ENCODE data around the gene NDUFS2.

Gene NDUFS2

DNA sequence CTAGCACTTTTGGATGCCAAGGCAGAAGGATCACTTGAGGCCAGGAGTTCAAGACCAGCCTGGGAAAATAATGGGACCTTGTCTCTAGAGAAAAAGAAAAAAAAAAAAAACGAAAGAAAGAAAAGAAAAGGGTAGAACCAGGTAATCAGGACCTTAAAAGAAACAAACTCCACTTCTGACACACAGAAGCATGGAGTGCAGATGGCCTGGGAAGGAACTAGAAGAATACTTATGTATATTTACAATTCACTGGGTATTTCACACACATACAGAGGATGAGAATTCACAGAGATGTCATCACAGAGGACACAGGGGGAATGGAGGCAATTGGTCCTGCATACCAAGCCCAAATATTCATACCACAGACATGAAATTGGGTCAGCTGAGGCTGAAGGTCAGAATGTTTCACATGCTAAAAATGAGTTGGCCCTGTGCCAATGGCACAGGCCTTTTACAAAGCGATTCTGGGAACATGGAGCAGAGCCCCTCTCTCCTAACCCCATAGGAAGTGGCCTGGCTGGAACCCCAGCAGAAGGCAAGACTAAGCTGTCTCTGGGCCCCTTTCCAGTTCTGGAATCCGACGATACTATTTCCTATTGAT lies 29.3 kb upstream of the NDUFS2 start:
- no peak for DNase-seq (ENCODE audit: low spot score)

- no peak for DNase-seq (ENCODE audit: low spot score)
Measured at GRCh38 chr1:161173711-161174110, 28.5 kb upstream of the NDUFS2 start.

- DNase-seq (ENCODE audit: low spot score): no peak
Measured at GRCh38 chr1:161174911-161175310, 27.3 kb upstream of the NDUFS2 start.

DNA sequence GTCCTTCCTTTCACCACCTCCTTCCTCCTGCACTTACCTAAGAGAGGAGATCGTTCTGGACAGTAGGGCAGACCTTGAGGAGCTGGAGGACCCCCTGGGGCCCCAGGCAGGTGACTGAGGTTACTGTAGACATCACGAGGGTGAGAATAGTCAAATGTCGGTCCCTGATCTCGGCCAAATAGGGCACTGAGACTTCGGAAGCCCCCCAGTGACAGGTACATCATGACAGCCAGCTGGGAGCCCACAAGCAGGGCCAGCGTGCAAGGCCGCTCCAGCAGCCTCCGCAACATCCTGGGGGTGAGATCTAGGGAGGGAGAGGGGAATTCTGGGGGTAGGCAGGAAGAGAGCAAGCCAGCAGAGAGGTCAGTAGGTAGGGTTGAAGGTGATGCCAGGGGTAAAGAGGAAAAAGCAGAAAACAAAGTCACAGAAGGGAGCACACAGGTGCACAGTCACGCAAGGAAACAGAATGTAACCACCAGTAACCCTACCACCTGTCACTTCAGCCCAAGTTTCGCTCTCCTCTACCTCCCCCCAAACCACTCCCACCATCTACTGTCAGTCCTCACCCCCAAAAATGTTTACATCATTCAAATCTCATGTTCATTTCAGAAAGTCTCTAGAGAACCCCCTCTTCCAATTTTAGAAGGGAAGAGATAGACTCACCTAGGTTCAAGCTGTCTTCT lies 26.3 kb upstream of the NDUFS2 start:
- no peak for DNase-seq (ENCODE audit: low spot score)

GRCh38 chr1:161176468-161177111 lies 25.6 kb upstream of the NDUFS2 start:
- no peak for DNase-seq (ENCODE audit: low spot score)

DNA sequence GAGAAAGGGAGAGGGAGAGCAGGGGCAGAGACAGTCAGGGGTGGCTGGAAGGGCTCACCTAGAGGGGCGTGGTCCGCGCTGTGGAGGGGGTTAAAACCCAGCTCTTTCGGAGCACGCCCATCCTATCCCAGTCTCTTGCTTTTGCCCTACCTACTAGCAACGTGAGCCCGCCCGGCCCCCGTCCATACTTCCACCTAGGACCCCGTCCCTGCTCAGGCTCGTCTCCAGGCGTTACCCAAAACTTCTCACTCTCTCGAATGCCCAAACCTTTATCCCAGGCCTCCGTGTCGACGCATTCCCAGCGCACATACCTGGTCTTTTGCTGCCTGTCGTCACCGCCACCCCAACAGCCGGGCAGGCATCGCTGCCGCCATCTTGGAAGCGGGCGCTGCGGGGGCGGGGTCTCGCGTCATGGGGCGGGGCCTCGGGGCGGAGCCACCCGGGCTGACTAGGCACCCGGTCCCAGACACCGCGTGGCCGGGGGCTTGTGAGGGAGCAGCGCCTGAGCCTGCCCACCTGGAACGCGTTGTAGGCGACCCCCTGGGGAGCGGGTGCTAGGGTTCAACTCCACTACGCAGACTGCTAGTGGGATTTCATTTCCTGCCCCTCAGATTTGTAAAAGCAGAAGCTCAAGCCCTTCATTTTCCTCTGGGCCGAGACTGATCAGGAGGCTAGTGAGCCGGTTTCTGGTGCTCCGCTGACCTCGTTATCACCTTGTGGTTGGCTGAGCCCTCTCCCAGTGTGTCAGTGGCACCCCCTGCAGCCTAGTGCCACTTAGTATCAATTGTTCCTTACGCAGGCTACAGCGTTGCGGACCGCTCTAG lies 24.8 kb upstream of the NDUFS2 start, which contains the start of gene B4GALT3:
Gene B4GALT3 (minus strand): TSS at position 396 of the 824 bp plus-strand sequence. CDS start 1,447 bp downstream, outside the sequence.
- DNase-seq (ENCODE audit: low spot score): peak; percentile 85

DNA sequence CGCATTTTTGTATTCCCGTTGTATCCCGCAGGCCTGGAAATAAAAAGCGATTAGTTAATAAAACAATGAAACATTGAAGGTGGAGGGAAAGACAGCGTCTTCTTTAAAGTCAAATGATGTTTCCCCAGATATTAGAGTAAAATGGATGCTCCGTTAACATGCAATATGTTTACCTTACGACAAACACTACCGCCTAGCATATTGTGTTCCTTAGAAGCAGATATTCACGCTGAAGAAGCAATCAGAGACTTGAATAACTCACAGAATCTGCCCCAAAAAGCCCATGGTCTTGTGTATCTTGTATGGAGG lies 24.3 kb upstream of the NDUFS2 start:
- DNase-seq (ENCODE audit: low spot score): no peak

- DNase-seq (ENCODE audit: low spot score): no peak
Measured at GRCh38 chr1:161179698-161180097, 22.5 kb upstream of the NDUFS2 start.

DNA sequence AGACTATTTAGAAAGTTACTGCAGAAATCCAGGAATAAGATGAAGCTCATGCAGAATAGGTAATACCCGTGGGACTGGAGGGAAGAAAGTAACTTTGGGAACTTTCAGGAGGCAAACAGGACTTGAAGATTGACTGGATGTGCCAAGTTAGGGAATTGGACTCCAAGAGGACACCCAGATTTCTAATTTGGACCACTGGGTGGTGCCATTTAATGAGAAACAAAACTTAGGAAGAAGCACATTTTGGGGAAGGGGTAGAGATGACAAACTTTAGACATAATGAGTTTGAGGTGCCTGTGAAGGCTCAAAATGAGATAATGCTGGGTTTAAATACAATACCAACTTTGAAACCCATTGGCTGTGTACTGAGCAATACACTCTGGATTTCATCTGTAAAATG lies 21.5 kb upstream of the NDUFS2 start:
- DNase-seq (ENCODE audit: low spot score): no peak

GRCh38 chr1:161182214-161182613 lies 20.0 kb upstream of the NDUFS2 start:
- DNase-seq (ENCODE audit: low spot score): no peak

GRCh38 chr1:161185282-161185682 lies 16.9 kb upstream of the NDUFS2 start:
- DNase-seq (ENCODE audit: low spot score): peak; percentile 60

DNA sequence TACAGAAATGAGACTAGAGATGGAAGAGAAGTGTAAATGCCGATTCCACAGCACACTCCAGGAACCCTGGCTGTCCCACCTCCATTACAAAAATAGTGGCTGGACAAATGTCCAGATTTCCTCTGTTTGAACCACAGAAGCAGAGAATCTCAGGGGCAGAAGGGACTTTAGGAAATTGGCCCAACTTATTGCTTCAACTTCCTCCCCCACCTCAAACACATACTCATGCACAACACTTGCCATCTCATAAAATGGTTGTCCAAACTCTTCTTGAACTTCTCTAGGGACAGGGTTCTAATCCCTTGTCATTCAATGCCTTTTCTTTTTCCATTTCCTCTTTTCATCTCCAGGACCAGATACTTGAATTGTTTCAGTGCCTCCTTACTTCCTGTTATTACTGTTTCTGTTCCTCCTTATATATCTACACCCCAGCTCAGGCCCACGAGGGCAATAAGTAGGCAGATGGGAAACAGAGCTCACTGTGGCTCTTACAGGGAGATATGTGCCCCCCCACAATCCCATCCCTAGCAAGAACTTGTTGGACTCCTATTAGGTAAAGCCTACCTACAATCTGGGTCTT lies 16.3 kb upstream of the NDUFS2 start:
- no peak for DNase-seq (ENCODE audit: low spot score)

GRCh38 chr1:161187311-161187710 lies 14.9 kb upstream of the NDUFS2 start:
- DNase-seq (ENCODE audit: low spot score): no peak

GRCh38 chr1:161188381-161188780 lies 13.8 kb upstream of the NDUFS2 start:
- no peak for DNase-seq (ENCODE audit: low spot score)

DNA sequence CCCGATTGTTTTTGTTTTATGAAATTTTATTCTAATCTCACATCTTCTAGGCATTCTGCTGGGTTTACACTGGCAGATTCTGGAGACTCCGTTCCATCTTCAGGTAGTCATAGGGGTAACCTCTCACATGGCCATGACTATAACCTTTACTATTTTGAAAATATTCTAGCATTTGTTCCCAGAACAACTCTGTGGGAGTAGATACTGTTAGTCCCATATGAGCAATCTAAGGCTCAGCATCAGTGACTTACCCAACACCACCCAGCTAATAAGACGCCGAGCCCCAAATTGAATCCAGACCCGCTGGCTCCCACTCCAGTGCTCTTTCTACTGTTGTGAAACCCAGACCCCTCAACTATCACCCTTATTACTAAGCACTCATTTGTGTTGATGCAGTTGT lies 13.1 kb upstream of the NDUFS2 start:
- DNase-seq (ENCODE audit: low spot score): no peak

DNA sequence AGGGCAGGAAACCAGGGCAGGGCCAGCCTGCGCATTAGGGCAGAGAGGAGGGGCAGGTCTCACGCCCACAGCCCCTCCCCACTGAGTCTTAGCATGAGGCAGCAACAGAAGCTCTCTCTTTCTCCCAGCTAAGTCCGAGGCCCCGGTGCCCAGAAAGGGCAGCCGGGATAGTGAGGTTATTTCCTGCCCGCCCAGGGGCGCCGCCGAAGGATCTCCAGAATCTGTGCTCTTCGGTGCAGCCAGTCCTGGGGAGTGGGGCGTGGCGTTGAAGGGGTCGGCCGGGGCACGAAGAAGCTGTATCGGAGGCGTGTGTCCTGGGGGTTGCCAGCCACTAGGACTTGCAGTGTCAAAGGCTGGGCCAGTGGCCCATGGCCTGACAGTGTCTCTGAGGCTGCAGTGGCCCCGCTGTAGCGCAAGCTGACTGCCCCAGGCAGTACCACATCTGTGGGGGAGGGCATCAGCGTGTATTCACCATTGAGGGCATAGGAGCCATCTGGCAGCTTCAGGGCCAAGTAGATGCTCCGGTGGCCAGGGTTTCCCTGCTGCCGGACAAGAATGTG lies 11.1 kb upstream of the NDUFS2 start:
- no peak for DNase-seq (ENCODE audit: low spot score)

DNA sequence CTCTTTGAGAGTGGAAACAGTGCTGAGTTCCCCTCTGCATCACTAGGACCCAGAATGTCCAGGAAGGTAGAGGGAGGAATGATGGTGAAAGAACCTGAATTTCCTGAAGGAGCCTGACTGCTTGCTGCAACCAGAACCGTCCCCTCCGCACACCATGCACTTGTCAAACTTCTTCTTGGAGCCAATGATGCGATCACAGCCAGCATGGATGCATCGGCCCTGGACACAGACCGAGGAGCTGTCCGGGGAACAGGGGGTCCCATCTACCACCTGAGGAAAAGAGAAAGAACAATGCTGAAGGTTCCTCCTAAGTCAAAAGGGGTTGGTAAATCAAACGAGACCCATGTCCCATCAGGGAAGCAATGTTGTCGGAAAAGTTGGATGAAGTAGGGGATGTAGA lies 10.2 kb upstream of the NDUFS2 start:
- no peak for DNase-seq (ENCODE audit: low spot score)

- peak; percentile 71 for DNase-seq (ENCODE audit: low spot score)
Measured at GRCh38 chr1:161192476-161193465, 9.4 kb upstream of the NDUFS2 start.

DNA sequence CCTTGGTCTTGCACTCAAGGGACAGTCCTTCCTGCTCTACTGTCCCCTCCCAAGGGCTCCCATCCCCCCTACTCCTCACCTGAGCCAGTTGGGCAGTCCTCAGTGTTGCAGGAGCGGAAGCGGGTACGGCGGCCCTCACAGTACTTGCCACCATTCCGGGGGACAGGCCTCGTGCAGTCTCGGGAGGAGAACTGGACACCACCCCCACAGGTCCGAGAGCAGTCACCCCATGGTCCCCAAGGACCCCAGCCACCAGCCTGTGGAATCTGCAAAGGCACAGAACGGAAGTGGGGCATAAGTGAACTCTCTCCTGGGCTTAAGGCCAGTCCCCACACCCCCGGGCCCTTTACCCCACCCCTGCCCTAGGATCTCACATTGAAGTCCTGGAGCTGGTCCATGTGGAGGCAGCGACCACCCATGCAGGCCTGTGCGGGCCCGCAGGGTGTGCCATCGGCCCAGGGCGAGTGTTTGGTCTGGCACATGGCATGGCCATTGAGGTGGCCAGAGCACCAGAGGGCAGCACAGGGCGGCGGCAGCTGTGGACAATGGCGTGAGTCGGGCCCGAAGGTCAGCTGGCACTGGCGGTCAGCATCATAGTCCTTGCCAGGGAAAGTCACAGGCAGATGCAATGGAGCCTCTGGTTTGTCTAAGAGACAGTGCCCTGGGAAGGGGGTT lies 8.5 kb upstream of the NDUFS2 start:
- DNase-seq (ENCODE audit: low spot score): peak; percentile 86

DNA sequence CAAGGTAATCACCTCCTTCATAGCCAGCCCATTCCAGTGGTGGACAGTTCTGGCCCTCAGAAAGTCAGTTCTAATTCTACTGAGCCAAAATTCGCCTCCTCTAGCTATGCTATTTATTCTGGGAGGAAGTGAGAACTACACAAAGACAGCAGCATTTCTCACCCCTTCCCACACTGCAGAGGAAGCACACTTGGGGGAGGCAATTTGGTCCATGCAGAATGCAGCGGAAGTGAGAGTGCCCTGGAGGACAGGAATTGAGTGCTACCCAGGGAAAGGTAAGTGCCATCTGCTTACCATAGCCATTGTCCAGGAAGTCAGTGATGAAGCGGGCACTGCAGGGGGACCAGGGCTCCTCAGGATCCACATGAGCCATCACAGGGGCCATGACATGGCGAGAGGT lies 7.0 kb upstream of the NDUFS2 start:
- no peak for DNase-seq (ENCODE audit: low spot score)

Measured in putamen (tissue), 1 donor.